Stimulated activated CD4-positive, alpha-beta T cell treated with anti-CD3 and anti-CD28 coated beads, Interleukin-1b, Interleukin-23, amount 100 ng/mL, for 24 hours (primary cell): ENCODE results near the gene GRIPAP1.

Source experiments
- DNase-seq, 4 experiments: peaks; one replicate each; pipeline ENCODE4 v3.0.0-alpha.2; 2020; ENCODE audit warnings: low read depth in 4 of 4, low spot score in 1 of 4

The GRIPAP1 gene

GRCh38 chrX:48961585-48962091 lies 40.4 kb downstream of the GRIPAP1 start:
- no peak for DNase-seq

- DNase-seq = no peak
These were observed 41.8 kb downstream of the GRIPAP1 start for GRCh38 chrX:48960291-48960690.

- no peak for DNase-seq
These were observed 43.4 kb downstream of the GRIPAP1 start for GRCh38 chrX:48958635-48959094.

GRCh38 chrX:48957827-48958634 lies 44.0 kb downstream of the GRIPAP1 start:
- DNase-seq = peak; percentile 74 to 85 (median 78)

GRCh38 chrX:48957477-48957826 lies 44.6 kb downstream of the GRIPAP1 start, which contains the start of gene OTUD5:
OTUD5 (minus strand) TSS chrX:48957607; CDS start chrX:48957570, 37 bp downstream.
- DNase-seq = peak in 3 of 4 experiments; percentile 39 to 69 (median 63)

GRCh38 chrX:48956728-48957414 lies 45.2 kb downstream of the GRIPAP1 start:
- DNase-seq = peak in 1 of 4 experiments; percentile 45

- no peak for DNase-seq
These were observed 53.5 kb downstream of the GRIPAP1 start for GRCh38 chrX:48948589-48948988.

GRCh38 chrX:48945517-48946348 lies 56.3 kb downstream of the GRIPAP1 start:
- DNase-seq = no peak

- DNase-seq = no peak
These were observed 59.2 kb downstream of the GRIPAP1 start for GRCh38 chrX:48942895-48943294.

- DNase-seq = no peak
These were observed 61.6 kb downstream of the GRIPAP1 start for GRCh38 chrX:48940404-48940955.

- DNase-seq = no peak
These were observed 62.4 kb downstream of the GRIPAP1 start for GRCh38 chrX:48939524-48940228.

GRCh38 chrX:48938721-48939425 lies 63.2 kb downstream of the GRIPAP1 start:
- peak in 2 of 4 experiments; percentile 55 to 64 for DNase-seq

GRCh38 chrX:48937054-48937907 lies 64.8 kb downstream of the GRIPAP1 start:
- peak; percentile 57 to 84 (median 74) for DNase-seq

GRCh38 chrX:48936429-48937053 lies 65.5 kb downstream of the GRIPAP1 start:
- no peak for DNase-seq

GRCh38 chrX:48935301-48935670 lies 66.8 kb downstream of the GRIPAP1 start:
- DNase-seq = no peak

GRCh38 chrX:48934581-48935300 lies 67.3 kb downstream of the GRIPAP1 start:
- DNase-seq = no peak

- no peak for DNase-seq
These were observed 68.3 kb downstream of the GRIPAP1 start for GRCh38 chrX:48933757-48934156.
